Astrocyte of the cerebellum (primary cell): ENCODE measurements around the gene ID1.

Source experiments
- DNase-seq: peaks from one replicate; pipeline ENCODE4 v3.0.0-alpha.2; 2011; ENCODE audit warnings: low read depth
- H3K4me3 ChIP-seq: 2 replicates; pipeline ENCODE4 v1.5.1; 2011; ENCODE audit warnings: mild to moderate bottlenecking, low read depth, low read length, moderate library complexity
- CTCF ChIP-seq: IDR thresholded peaks from 2 replicates; pipeline ENCODE4 v1.5.1; 2012; ENCODE audit warnings: low read length, low read depth, moderate library complexity, mild to moderate bottlenecking; ENCODE audit errors: missing control alignments
- in situ Hi-C: cut with HindIII; loops from 2 replicates; pipeline ENCODE4 v1.10.0; 2017; ENCODE audit warnings: low sequenced_read_pairs

The ID1 gene

GRCh38 chr20:31602779-31603441 lies 2.2 kb upstream of the ID1 start:
- TF ChIP-seq CTCF: no peak
- peak; percentile 90 for DNase-seq
- no peak overlapping the region for H3K4me3 ChIP-seq
- in situ Hi-C loops: no loop called here

- no peak for TF ChIP-seq CTCF
- in situ Hi-C loops: no loop called here
- peak; percentile 99 for DNase-seq
- peak overlapping the region; percentile 65 for H3K4me3 ChIP-seq
These were observed 1.1 kb upstream of the ID1 start for GRCh38 chr20:31603822-31604566.

GRCh38 chr20:31604567-31605030 lies 490 bp upstream of the ID1 start:
- TF ChIP-seq CTCF: no peak
- in situ Hi-C loops: no loop called here
- peak overlapping the region; percentile 65 for H3K4me3 ChIP-seq
- no peak for DNase-seq

GRCh38 chr20:31605902-31606803 lies 1.1 kb downstream of the ID1 start:
- no peak for DNase-seq
- in situ Hi-C loops: no loop called here
- no peak for TF ChIP-seq CTCF

GRCh38 chr20:31606804-31607639 lies 1.9 kb downstream of the ID1 start:
- in situ Hi-C loops: no loop called here
- H3K4me3 ChIP-seq: peak overlapping the region; percentile 65
- peak; percentile 79 for DNase-seq
- TF ChIP-seq CTCF: no peak

More at GRCh38 chr20:31605902-31606803, 1.1 kb downstream of the ID1 start:
- H3K4me3 ChIP-seq: peak overlapping the region; percentile 65
